Hematopoietic multipotent progenitor cell treated with erythropoietin and hydrocortisone succinate and interleukin-3 and kit ligand, for 4 days (in vitro differentiated cells): ENCODE results near the gene GSTT2.
A peak's percentile ranks its signal among the peaks of the same experiment; 100 is the strongest.
"Not testable (repeated sequence)": the region's sequence is repeated elsewhere in the genome, so short reads cannot be mapped to it uniquely, and the experiment has no call there.

Experiments
- DNase-seq: peaks from one replicate; pipeline ENCODE4 v3.0.0-alpha.2; 2015

GSTT2 gene

GRCh38 chr22:23979557-23980240 is at the start of gene GSTT2:
TSS of gene GSTT2 (plus strand) at chr22:23980134.
- not testable (repeated sequence) for DNase-seq

GRCh38 chr22:23938328-23939016 is 41.5 kb upstream of the GSTT2 start:
- DNase-seq = peak; percentile 35

GRCh38 chr22:23939017-23939357 is 40.9 kb upstream of the GSTT2 start:
- DNase-seq = no peak

DNA sequence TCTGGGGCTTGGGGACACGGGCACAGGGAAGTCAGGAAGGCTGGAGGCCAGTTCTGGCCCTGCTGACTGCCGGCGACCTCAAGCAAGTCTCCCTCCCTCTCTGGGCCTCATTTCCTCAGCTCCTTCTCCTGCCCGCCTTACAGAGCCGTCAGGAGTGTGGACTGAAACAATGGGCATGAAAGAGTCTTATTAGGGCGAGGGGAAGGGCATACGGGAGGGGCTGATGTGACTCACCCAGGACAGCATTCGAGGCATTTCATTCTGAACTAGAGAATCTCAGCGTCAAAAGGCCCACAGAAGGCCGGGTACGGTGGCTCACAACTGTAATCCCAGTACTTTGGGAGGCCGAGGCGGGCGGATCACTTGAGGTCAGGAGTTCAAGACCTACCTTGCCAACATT is 39.8 kb upstream of the GSTT2 start:
- DNase-seq = not testable (repeated sequence)

DNA sequence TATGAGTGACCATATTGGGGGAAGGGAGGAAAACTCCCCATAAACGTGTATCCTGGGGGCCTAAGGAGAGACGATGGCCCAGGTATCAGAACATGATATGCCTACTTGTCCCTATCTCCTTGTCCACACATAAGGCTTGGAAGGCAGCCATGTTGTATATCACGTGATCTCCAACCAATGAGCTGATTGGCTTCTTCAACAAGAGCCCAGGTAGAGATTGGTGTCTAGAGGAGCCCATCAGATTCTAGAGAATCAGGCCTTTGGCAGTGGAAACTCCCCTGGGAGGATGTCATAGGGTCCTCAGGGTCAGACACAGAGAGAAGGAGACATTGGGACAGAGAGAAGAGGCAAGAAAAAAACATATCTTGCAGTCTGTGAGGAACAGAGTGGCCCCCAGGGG is 32.5 kb upstream of the GSTT2 start:
- peak; percentile 55 for DNase-seq

DNA sequence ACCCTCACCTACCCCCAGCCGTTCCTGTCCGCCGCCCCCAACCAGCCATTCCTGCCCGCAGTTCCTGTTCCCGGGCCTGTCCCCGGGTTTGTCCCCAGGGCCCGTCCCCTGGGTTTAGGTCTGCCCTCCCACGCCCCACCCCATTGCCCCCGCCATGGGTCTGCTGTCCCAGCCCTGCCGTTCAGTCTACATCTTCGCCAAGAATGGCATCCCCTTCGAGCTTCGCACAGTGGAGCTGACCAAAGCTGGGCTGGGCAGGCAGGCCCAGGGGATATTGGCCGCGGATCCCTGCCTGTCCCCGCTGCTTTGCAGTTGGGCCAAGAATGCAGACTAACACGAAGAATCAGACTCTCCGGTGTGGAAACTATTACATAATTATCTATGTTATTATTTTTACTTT is 30.2 kb upstream of the GSTT2 start:
- DNase-seq = not testable (repeated sequence)

DNA sequence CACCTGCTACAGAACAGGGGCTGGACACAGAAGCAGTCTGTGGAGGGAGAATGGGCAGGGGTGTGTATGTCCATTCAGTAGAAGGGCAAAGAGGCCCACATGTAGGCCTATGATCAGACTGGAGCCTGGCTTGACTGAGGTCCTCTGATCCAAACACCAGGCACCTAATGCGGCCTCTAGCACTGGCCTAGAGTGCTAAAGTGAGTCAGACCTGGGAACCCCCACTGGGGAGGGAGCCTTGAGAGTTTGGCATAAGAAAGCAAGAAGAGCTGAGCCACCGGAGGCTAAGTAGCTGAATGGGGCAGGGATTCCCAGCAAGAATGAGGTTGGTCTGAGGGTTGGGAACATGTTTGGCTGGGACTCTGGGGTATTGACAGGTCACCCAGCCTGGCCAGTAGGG is 28.6 kb upstream of the GSTT2 start:
- not testable (repeated sequence) for DNase-seq

DNA sequence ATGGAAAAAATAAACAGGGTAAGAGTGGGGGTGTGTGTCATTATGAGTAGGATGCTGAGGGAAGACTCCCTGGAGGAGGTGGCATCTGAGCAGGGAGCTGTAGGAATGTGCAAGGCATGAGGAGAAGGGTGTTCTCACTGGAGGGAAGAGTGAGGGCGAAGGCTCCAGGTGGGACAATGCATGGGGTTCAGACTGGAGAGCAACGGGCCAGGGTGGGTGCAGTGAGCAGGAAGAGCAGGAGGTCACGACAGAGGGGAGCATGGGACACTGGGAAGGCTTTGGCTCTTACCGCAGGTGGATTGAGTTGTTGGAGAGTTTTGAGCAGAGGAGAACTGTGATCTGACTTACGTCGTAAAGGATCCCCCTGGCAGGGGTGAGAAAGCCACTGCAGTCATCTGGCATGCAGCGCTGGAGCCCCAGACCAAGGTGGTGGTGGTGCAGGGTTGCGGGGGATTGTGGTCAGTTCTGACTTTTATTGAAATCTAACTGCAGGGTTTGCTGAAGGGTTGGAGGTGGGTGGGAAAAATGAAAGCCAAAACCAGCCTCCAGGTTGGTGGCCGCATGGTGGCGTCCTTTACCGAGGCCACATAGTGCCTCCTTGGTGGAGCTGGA is 27.0 kb upstream of the GSTT2 start:
- not testable (repeated sequence) for DNase-seq

- not testable (repeated sequence) for DNase-seq
These were observed 26.4 kb upstream of the GSTT2 start for GRCh38 chr22:23953485-23953884.

GRCh38 chr22:23954193-23954990 is 25.5 kb upstream of the GSTT2 start:
- not testable (repeated sequence) for DNase-seq

- DNase-seq = not testable (repeated sequence)
These were observed 25.0 kb upstream of the GSTT2 start for GRCh38 chr22:23954991-23955305.

- DNase-seq = not testable (repeated sequence)
These were observed 24.0 kb upstream of the GSTT2 start for GRCh38 chr22:23955886-23956285.

DNA sequence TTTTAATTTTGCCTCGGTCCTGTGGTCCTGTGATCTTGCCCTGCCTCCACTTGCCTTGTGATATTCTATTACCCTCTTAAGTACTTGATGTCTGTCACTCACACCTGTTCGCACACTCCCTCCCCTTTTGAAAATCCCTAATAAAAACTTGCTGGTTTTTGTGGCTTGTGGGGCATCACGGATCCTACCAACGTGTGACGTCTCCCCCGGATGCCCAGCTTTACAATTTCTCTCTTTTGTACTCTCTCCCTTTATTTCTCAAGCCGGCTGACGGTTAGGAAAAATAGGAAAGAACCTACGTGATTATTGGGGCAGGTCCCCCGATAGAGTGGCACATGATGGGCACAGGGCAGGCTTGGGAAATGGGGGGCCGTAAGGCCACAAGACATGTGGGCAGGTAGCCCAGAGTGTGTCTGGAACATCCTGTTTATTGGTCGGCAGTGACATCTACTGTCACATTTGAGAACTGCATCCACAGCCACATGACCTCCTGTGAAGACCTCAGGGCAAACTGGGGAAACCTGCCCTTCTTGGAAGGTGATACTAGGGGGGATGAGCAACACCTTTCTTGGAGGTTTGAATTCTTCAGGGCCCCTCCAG is 23.5 kb upstream of the GSTT2 start:
- peak; percentile 87 for DNase-seq

GRCh38 chr22:23961084-23961771 is 18.7 kb upstream of the GSTT2 start, which contains the start of gene GSTT2B:
TSS of gene GSTT2B (minus strand) at chr22:23961195. CDS start at chr22:23961131, 64 bp downstream.
- DNase-seq = not testable (repeated sequence)

DNA sequence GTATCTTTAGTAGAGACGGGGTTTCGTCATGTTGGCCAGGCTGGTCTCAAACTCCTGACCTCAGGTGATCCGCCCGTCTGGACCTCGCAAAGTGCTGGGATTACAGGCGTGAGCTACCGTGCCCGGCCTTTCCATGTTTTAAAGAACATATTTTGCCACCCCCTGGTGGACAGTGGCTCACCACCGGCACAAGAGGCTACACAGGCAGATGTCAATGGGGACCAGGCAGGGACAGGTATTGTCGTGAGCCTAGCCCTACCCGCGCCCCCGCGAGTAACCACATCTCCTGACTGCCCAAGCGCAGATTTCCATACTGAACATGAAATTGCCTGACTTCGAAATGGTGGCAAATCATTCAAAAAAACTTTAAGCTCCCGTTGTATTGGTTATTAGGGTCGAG is 13.8 kb upstream of the GSTT2 start:
- not testable (repeated sequence) for DNase-seq

- DNase-seq = not testable (repeated sequence)
These were observed 13.4 kb upstream of the GSTT2 start, which contains the start of gene DDTL for GRCh38 chr22:23966568-23966967. TSS of gene DDTL (plus strand) at chr22:23966888. CDS start at chr22:23966915, 27 bp downstream.

DNA sequence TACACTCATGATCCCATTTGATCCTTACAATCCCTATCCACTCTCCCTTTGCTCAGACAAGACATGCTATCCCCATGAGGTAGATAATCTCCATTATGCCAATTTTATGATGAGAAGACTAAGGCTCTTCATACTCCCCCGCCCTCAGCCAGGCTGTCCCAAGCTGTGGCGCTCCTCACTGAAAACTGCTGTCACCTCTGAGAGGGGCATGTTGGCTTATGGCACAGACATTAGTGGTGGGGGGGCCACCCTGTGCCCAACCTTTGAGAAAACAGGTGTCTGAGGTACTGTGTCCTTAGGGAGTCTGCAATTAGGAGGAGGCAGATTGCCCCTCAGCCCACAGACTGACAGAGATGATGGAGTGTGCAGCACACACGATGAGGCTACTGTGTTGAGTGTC is 10.9 kb upstream of the GSTT2 start:
- no peak for DNase-seq

GRCh38 chr22:23970201-23970641 is 9.7 kb upstream of the GSTT2 start:
- no peak for DNase-seq

GRCh38 chr22:23970816-23971486 is 9.0 kb upstream of the GSTT2 start:
- DNase-seq = peak; percentile 72

DNA sequence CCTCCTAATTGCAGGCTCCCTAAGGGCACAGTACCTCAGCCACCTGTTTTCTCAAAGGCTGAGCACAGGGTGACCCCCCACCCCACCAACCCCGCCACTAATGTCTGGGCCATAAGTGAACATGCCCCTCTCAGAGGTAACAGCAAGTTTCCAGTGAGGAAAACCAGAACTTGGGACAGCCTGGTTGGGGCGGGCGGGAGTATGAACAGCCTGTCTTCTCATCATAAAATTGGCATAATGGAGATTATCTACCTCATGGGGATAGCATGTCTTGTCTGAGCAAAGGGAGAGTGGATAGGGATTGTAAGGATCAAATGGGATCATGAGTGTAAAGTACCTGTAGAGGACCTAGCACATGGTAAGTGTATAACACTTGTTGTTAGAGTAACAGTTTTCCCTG is 8.0 kb upstream of the GSTT2 start:
- DNase-seq = not testable (repeated sequence)

DNA sequence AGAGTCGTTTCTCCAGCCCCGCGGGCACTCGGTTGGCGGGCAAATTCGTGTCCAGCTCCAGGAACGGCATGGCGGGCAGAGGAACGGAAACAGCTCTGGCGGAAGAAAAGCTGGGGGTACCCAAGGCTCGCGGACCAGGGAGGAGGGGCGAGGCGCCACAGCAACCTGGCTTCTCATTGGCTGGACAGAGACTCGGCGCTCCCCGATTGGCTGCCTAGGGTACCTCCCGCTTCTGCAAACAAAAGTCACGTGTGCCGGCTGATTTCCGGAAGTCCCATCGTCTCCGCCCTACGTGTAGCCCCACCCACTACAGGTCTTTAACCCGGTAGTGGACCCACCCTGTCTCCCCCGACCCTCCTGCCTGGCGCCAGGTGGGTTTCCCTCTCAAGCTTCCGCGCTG is 5.6 kb upstream of the GSTT2 start, which contains the start of gene DDT:
Gene DDT, minus strand, starts transcription at position 97 of the 400 bp plus-strand sequence. Its CDS starts 27 bp downstream, at position 70.
- DNase-seq = not testable (repeated sequence)
